LNCAP (cell line): ENCODE measurements around the gene SPP1.

ENCODE experiments used
- TF ChIP-seq, protein P1 (sequence below): fragments of 450-650 bp; IDR thresholded peaks from 2 replicates; pipeline ENCODE4 v1.5.1; 2017; ENCODE audit warnings: mild to moderate bottlenecking

SPP1 gene

DNA sequence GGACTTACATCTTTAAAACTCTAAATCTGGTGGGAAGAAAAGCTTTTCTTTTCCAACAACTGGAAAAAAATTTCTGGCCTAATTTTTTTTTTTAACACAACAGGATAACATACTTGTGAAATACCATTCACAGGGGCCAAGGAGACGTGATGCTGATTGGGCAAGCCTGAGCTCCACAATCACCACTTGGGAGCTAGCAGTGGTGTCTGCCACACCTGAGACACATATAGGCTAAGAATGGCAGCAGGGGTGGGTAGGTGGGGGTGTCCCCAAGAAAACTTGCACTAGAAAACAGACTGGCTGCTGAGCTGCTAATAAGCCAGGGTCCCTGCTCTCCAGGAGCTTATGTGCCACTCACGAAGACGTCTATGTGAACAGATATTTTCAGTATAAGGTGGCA is 26.4 kb downstream of the SPP1 start:
- TF ChIP-seq, protein P1, sequence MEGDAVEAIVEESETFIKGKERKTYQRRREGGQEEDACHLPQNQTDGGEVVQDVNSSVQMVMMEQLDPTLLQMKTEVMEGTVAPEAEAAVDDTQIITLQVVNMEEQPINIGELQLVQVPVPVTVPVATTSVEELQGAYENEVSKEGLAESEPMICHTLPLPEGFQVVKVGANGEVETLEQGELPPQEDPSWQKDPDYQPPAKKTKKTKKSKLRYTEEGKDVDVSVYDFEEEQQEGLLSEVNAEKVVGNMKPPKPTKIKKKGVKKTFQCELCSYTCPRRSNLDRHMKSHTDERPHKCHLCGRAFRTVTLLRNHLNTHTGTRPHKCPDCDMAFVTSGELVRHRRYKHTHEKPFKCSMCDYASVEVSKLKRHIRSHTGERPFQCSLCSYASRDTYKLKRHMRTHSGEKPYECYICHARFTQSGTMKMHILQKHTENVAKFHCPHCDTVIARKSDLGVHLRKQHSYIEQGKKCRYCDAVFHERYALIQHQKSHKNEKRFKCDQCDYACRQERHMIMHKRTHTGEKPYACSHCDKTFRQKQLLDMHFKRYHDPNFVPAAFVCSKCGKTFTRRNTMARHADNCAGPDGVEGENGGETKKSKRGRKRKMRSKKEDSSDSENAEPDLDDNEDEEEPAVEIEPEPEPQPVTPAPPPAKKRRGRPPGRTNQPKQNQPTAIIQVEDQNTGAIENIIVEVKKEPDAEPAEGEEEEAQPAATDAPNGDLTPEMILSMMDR, result no peak

- TF ChIP-seq, protein P1, result no peak
Observed at GRCh38 chr4:88002786-88003185, 27.3 kb downstream of the SPP1 start.

DNA sequence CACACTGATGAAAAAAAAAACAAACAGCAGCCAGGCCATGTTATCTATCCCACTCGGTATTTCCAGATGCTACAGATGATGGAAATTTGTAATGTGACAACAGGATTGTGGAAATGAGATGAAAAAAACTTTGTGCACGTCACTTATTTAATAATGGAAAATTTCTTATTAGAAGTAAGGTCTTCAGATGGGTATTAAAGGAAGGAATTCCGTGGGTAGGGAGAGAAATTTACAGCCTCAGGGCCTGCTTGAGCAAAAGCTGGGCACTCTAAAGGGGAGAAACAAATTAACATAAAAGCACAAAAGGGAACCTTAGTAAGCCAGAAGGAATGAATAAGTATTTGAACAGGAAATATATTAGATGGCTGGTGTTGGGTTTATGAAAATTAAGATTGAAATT is 27.7 kb downstream of the SPP1 start:
- TF ChIP-seq, protein P1, result no peak

DNA sequence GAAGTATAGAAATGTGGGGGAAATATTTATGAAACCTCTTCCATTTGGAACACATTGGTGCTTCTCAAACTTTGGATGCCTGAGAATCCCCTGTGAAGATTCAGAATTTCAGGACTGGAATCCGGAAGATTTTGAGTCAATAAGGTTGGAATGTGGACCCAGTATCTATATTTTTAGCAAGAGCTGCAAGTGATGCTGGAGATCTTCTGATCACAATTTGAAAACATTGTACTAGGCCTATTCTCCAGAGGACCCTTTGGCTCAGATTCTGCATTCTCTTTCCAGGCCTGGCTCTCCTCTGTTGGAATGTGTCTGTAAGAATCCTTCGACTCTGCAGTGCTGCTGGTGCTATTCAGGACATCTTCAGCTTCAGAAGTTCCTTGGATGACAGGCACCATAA is 29.6 kb downstream of the SPP1 start:
- TF ChIP-seq, protein P1, result no peak

DNA sequence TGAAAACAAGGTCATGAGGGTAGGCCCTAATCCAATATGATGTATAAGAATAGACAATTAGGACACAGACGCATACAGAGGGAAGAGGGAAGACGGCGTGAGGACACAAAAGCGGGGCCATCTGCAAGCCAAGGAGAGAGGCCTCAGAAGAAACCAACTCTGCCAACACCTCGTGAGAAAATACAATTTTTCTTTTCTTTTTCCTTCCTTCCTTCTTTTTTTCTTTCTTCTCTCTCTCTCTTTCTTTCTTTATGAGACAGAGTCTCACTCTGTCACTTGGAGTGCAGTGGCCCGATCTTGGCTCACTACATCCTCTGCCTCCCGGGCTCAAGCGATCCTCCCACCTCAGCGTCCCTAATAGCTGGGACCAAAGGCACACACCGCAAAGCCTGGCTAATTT is 30.4 kb downstream of the SPP1 start:
- TF ChIP-seq, protein P1, result no peak

- TF ChIP-seq, protein P1, result no peak
Observed at GRCh38 chr4:88006956-88007303, 31.4 kb downstream of the SPP1 start.

- TF ChIP-seq, protein P1, result no peak
Observed at GRCh38 chr4:88007304-88008121, 32.0 kb downstream of the SPP1 start, which contains the start of gene PKD2. Gene PKD2, plus strand, starts transcription at chr4:88007635. Its CDS starts 99 bp downstream, at chr4:88007734.
